IPS DF 6.9 (cell line): Measurements from ENCODE around the gene CTTNBP2.

Experiments
- DNase-seq: peaks from one replicate; pipeline ENCODE4 v3.0.0-alpha.2; 2013; ENCODE audit warnings: low read depth, low spot score
- H3K27ac ChIP-seq: one replicate; pipeline ENCODE4 v1.5.1; 2013; ENCODE audit warnings: low read length, control low read depth
- H3K27me3 ChIP-seq: 2 replicates; pipeline ENCODE4 v1.6.1; 2013; ENCODE audit warnings: mild to moderate bottlenecking, low read length; ENCODE audit not compliant: control insufficient read depth, insufficient read depth
- H3K36me3 ChIP-seq: 2 replicates; pipeline ENCODE4 v1.6.1; 2013; ENCODE audit warnings: low read length; ENCODE audit not compliant: control insufficient read depth, insufficient read depth
- H3K4me1 ChIP-seq: 2 replicates; pipeline ENCODE4 v1.6.1; 2013; ENCODE audit warnings: low read length; ENCODE audit not compliant: control insufficient read depth, insufficient read depth
- H3K4me3 ChIP-seq: 2 replicates; pipeline ENCODE4 v1.5.1; 2013; ENCODE audit warnings: mild to moderate bottlenecking, low read length
- H3K9me3 ChIP-seq: 2 replicates; pipeline ENCODE4 v1.6.1; 2013; ENCODE audit warnings: low read length, inconsistent platforms; ENCODE audit not compliant: control insufficient read depth, insufficient read depth
- WGBS: extraction: QIAGEN DNeasy Blood & Tissue Kit; methylation state at CpG from one replicate; pipeline ENCODE4 v1.1.7; 2013; ENCODE audit warnings: mixed read lengths, missing lambda C conversion rate; ENCODE audit not compliant: insufficient read length, insufficient coverage; 5-methylcytosine and 5-hydroxymethylcytosine counted together

The CTTNBP2 gene

DNA sequence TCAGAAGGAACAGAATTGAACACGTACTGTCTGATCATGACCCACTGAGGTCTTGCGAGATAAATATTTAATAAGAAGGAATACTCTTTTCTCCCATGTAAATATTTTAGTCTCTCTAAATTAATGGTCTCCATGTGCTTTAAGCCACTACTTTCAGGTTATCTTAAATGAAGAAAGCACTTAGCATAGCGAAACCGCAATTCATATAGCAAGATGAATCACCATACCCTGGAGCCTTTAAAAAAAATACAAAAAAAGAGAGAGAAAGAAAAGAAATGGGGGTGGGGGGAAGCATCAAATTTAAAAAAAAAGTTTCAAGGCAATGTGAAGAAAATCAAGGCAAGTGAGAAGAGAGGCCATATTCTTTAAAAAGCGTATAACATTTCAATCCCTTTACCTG is 82.5 kb downstream of the CTTNBP2 start:
- H3K9me3 ChIP-seq = no peaks in the 10 kb centered on the region
- DNase-seq = no peak
- H3K27ac ChIP-seq = no peak overlapping the region
- WGBS = no CpG with 5 or more reads among the region's 5 CpGs
- H3K4me1 ChIP-seq = peaks cover 1% of the 10 kb centered on the region; the same call in 1 of the 2 replicates
- H3K27me3 ChIP-seq = no peaks in the 10 kb centered on the region
- H3K4me3 ChIP-seq = no peak overlapping the region
- H3K36me3 ChIP-seq = peaks cover 8% of the 10 kb centered on the region; the same call in 1 of the 2 replicates

DNA sequence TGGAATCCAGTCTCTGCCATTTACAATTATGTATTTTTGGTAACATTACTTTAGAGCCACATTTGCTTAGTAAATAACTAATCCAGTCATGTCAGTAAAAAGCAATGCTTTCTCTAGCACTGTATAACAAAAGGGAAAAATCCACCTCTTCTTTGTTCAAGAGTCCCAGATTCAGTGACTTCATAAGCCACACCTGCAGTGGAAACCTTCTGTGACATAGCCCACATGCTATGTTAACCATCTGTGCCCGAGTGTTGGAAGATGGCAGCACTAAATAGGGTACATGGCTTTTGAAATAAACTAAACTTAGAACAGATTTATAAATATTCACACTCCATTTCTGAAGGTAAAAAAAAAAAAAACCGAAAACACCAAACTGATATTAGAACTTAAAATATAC is 83.0 kb downstream of the CTTNBP2 start:
- H3K36me3 ChIP-seq = peaks cover 8% of the 10 kb centered on the region; the same call in 1 of the 2 replicates
- peaks cover 1% of the 10 kb centered on the region; the same call in 1 of the 2 replicates for H3K4me1 ChIP-seq
- H3K27me3 ChIP-seq = no peaks in the 10 kb centered on the region
- no peaks in the 10 kb centered on the region for H3K9me3 ChIP-seq
- no peak overlapping the region for H3K4me3 ChIP-seq
- WGBS = no CpG with 5 or more reads among the region's 2 CpGs
- DNase-seq = no peak
- H3K27ac ChIP-seq = no peak overlapping the region

DNA sequence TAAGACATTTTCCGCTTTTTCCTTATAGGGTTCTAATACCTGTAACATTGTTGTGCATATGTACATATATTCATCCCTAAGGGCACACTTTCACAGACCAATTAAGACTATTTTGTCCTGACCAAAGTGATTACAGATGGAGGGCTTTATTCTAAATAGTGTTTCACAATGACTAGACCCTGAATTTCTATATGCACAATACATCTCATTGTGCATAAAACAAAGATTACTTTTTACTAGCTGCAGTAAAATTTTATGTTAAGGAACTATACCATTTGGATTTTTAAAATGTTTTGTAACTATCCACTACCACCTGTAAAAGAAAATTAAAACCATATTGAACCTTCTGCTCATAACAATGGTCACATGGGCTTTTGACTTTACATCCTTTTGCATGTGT is 87.8 kb downstream of the CTTNBP2 start:
- no peak overlapping the region for H3K27ac ChIP-seq
- H3K36me3 ChIP-seq = no peaks in the 10 kb centered on the region; the same call in 1 of the 2 replicates
- H3K27me3 ChIP-seq = no peaks in the 10 kb centered on the region
- H3K4me3 ChIP-seq = no peak overlapping the region
- no CpG with 5 or more reads among the region's 1 CpG for WGBS
- no peaks in the 10 kb centered on the region for H3K9me3 ChIP-seq
- H3K4me1 ChIP-seq = no peaks in the 10 kb centered on the region
- no peak for DNase-seq

DNA sequence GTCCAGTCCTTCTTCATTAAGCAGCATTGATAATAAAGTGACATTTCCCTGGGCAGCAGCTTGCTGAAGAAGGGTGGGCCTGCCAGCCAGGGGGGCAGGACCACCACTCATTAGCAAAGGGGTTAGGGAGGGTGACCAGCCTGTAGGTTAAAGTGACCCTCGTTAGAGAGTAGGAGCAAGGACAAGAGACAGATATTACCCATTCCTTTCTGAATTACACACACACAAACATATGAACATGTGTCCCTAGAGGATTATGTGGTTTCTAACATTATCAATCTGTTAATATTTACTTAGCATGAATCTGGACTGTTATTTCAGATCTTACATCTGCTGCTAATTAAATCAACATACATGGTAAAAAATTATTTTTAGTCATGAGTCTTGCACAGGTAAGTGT is 88.9 kb downstream of the CTTNBP2 start:
- no peaks in the 10 kb centered on the region for H3K27me3 ChIP-seq
- H3K4me3 ChIP-seq = no peak overlapping the region
- H3K36me3 ChIP-seq = no peaks in the 10 kb centered on the region; the same call in 1 of the 2 replicates
- no peak for DNase-seq
- no peaks in the 10 kb centered on the region for H3K4me1 ChIP-seq
- no peaks in the 10 kb centered on the region for H3K9me3 ChIP-seq
- no CpG with 5 or more reads among the region's 1 CpG for WGBS
- no peak overlapping the region for H3K27ac ChIP-seq

DNA sequence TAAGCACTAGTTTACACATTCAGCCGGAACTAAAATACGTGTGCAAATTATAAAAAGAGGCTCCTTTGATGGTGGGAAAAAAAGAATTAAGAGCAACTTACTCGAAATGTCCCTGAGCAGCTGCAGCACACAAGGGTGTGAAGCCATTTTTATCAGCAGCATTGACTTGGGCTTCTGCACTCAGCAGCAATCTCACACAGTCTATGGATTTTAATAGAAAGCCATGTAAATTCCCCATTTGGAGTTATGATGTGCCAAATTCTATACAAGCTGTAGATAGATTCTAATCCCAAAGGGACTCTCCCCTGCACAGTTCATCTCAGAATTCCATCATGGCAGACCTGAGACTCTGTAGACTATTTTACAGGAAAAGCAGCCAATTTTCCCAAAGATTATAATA is 90.5 kb downstream of the CTTNBP2 start:
- Histone ChIP-seq H3K4me3 (no peak overlapping the region), H3K36me3 (no peaks in the 10 kb centered on the region; the same call in 1 of the 2 replicates), H3K4me1 (no peaks in the 10 kb centered on the region), H3K9me3 (no peaks in the 10 kb centered on the region), H3K27ac (no peak overlapping the region), H3K27me3 (no peaks in the 10 kb centered on the region)
- WGBS = no CpG with 5 or more reads among the region's 3 CpGs
- no peak for DNase-seq

DNA sequence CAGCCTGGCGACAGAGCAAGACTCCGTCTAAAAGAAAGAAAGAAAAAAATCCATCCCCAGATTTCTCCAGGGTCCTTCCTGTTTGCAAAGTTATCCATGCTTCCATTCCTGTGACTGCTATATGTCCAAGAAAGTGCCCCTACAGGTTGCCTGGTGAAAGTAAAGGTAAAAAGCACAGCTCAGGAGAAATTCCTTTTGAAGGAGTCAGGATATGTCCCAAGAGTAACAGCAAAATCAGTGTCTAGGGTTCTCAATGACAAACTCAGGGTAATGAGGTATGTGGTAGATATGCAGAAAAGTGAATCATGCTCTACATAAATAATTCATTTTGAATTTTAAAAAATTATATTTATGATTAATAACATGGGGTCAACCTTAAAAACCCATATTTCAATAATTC is 91.5 kb downstream of the CTTNBP2 start:
- no peaks in the 10 kb centered on the region; the same call in 1 of the 2 replicates for H3K36me3 ChIP-seq
- no peak overlapping the region for H3K4me3 ChIP-seq
- H3K27ac ChIP-seq = no peak overlapping the region
- no peaks in the 10 kb centered on the region for H3K9me3 ChIP-seq
- H3K27me3 ChIP-seq = no peaks in the 10 kb centered on the region
- DNase-seq = no peak
- WGBS = no CpG with 5 or more reads among the region's 2 CpGs
- no peaks in the 10 kb centered on the region for H3K4me1 ChIP-seq

DNA sequence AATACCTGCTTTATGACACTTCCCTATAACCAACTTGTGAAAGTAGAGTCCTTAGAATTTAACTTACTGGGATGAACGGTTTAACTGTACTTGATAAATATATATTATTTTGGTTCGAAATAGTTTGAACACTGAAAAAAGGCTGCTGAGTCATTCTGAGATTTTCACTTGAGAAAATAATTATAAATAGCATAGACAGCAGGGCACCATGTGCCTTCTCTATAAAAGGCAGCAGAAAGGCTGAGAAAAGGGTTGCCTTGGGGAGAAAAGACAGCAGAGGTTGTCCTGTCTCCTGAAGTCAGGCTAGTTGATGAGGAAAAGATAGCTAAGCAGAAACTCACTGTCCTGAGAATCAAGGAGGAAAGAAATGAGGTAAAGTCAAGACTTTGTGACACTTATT is 92.4 kb downstream of the CTTNBP2 start:
- Histone ChIP-seq H3K27ac (no peak overlapping the region), H3K4me3 (no peak overlapping the region), H3K27me3 (no peaks in the 10 kb centered on the region), H3K9me3 (no peaks in the 10 kb centered on the region), H3K36me3 (no peaks in the 10 kb centered on the region; the same call in 1 of the 2 replicates), H3K4me1 (no peaks in the 10 kb centered on the region)
- no peak for DNase-seq
- WGBS = 100% methylated on average over 1 of the region's 2 CpGs

DNA sequence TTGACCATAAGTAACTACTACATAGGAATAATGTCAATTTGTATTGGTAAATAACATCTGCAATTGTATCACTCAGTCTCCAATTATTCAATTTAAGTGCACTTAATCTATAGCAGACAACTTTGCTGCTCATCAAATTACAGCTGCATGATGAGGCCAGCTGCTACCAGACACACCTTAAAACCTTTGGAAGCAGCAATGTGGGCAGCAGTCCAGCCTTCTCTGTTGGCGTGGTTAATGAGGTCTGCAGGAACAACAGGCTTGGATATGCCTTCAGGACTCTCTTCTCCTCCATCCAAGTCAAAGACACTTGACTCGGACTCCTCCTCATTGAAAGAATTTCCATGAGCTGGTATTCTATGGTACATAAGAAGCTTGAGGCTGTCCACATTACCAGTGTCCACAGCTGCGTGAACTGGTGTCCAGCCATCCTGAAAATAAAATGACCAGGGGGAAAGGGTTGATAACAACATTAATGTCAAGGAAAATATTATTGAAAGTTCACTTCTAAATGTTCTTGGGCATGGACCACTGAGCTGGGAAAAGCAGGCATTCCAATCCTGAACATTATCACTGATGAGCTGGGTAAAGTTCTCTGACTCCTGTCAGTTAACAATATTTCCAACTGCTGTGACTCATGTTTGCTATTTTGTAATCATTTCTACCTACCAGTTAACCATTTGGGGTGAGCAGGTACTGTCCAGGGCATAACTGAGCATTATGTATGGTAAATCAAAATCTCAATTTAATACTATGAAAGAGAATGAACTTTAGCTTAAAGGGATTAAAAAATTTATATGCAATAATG is 95.7 kb downstream of the CTTNBP2 start:
- H3K4me1 ChIP-seq = 0 out of 2 replicates have a peak, but pooled peaks cover 1% of the 10 kb centered on the region
- no peak for DNase-seq
- no peaks in the 10 kb centered on the region; the same call in 1 of the 2 replicates for H3K36me3 ChIP-seq
- H3K27ac ChIP-seq = no peak overlapping the region
- H3K4me3 ChIP-seq = no peak overlapping the region
- H3K9me3 ChIP-seq = no peaks in the 10 kb centered on the region
- H3K27me3 ChIP-seq = no peaks in the 10 kb centered on the region
- no CpG with 5 or more reads among the region's 3 CpGs for WGBS

DNA sequence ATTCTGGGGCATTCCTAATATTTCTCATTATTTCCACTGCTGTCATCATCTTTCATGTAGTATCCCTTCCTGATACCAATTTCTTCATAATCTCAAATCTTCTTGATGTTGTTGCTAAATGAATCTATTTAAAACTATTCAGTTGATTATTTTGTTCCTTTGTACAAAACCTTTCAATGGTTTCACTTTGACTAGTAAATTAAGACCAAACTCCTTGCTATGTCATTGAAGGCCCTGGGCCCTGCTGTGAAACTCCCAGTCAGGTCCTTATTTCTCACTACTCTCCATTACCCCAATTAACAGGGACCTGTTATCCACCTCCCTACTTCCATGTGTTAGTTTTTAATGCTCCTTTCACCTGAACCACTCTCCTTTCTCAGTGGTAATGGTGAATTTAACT is 97.0 kb downstream of the CTTNBP2 start:
- H3K4me3 ChIP-seq = no peak overlapping the region
- no peak for DNase-seq
- H3K9me3 ChIP-seq = no peaks in the 10 kb centered on the region
- 0 out of 2 replicates have a peak, but pooled peaks cover 1% of the 10 kb centered on the region for H3K4me1 ChIP-seq
- no peaks in the 10 kb centered on the region; the same call in 1 of the 2 replicates for H3K36me3 ChIP-seq
- no peak overlapping the region for H3K27ac ChIP-seq
- no peaks in the 10 kb centered on the region for H3K27me3 ChIP-seq

DNA sequence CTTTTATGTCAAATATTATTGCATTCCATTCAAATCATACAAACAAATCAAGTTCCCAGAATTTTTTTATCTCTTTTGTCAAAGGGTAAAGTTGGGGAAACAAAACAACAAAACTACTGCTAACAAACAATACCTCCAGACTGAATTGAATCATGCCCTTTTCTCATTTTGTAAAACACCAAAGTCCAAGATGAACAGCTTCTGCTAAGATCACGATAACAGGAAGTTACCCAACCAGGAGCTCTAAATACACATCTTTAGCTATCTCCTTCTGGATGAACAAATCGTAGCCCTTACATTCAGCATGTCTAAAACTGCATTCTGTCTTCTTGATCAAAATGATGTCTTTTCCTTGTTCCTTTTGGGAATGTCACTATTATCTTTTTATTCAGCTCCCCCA is 97.4 kb downstream of the CTTNBP2 start:
- no peaks in the 10 kb centered on the region; the same call in 1 of the 2 replicates for H3K36me3 ChIP-seq
- H3K4me1 ChIP-seq = 0 out of 2 replicates have a peak, but pooled peaks cover 1% of the 10 kb centered on the region
- DNase-seq = no peak
- H3K4me3 ChIP-seq = no peak overlapping the region
- no peaks in the 10 kb centered on the region for H3K27me3 ChIP-seq
- WGBS = no CpG with 5 or more reads among the region's 2 CpGs
- no peak overlapping the region for H3K27ac ChIP-seq
- no peaks in the 10 kb centered on the region for H3K9me3 ChIP-seq

DNA sequence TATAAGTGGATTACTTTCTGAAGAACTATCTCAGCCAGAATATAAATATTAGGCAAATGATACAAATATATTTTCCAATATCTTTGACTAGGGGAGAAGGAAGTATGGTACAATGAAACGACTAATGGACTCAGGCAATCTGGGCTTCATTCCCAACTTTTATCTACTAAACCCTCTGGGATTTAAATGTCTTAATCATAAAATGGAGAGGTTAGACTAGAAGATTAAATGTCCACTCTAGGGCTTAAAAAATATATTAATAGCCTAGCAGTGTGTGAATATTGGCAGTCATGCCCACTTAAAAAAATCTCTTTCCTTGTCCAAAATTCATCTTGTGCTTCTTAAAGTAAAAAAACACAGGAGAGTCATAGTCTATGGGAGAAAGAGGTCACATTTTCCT is 98.3 kb downstream of the CTTNBP2 start:
- H3K4me3 ChIP-seq = no peak overlapping the region
- H3K36me3 ChIP-seq = no peaks in the 10 kb centered on the region; the same call in 1 of the 2 replicates
- no peak overlapping the region for H3K27ac ChIP-seq
- H3K4me1 ChIP-seq = 0 out of 2 replicates have a peak, but pooled peaks cover 1% of the 10 kb centered on the region
- DNase-seq = no peak
- H3K9me3 ChIP-seq = no peaks in the 10 kb centered on the region
- whole genome bisulfite sequencing = no CpG with 5 or more reads among the region's 1 CpG
- no peaks in the 10 kb centered on the region for H3K27me3 ChIP-seq
